Large intestine (tissue), 3 donors: ENCODE results near the gene CYB561. TPM values are rescaled to one million over a fixed set of nuclear protein-coding genes. Genes with fewer than 3 reads are reported as not detected.
A peak's percentile ranks its signal among the peaks of the same experiment; 100 is the strongest.

Source experiments
- DNase-seq, 2 donors: peaks; one replicate each; pipeline versions ENCODE4 v3.0.0 to v3.0.0-alpha.2; 2013
- H3K27ac ChIP-seq: one replicate; pipeline ENCODE4 v1.5.1; 2013; ENCODE audit warnings: low read length
- H3K27me3 ChIP-seq: 2 replicates; pipeline ENCODE4 v1.6.1; 2013; ENCODE audit warnings: low read length; ENCODE audit not compliant: control insufficient read depth, insufficient read depth
- H3K36me3 ChIP-seq: 2 replicates; pipeline ENCODE4 v1.6.1; 2013; ENCODE audit warnings: low read length; ENCODE audit not compliant: control insufficient read depth, insufficient read depth
- H3K4me1 ChIP-seq: one replicate; pipeline ENCODE4 v1.6.1; 2013; ENCODE audit warnings: low read length; ENCODE audit not compliant: control insufficient read depth, insufficient read depth
- H3K4me3 ChIP-seq: one replicate; pipeline ENCODE4 v1.5.1; 2013; ENCODE audit warnings: low read length
- H3K9me3 ChIP-seq: one replicate; pipeline ENCODE4 v1.6.1; 2013; ENCODE audit warnings: mild to moderate bottlenecking, low read depth, low read length, moderate library complexity; ENCODE audit not compliant: control insufficient read depth
- WGBS: methylation state at CpG from one replicate; pipeline ENCODE4 v1.1.5; 2013; ENCODE audit warnings: low lambda C conversion rate; ENCODE audit not compliant: insufficient coverage; 5-methylcytosine and 5-hydroxymethylcytosine counted together
- polyA plus RNA-seq: library from polyadenylated mRNA; unstranded; fragments of 120-200 nt; gene quantifications from one replicate; pipeline ENCODE4 v1.2.1, GENCODE V29; 2013

Gene CYB561
- polyA plus RNA-seq, 1 donor, result 35.0 TPM

DNA sequence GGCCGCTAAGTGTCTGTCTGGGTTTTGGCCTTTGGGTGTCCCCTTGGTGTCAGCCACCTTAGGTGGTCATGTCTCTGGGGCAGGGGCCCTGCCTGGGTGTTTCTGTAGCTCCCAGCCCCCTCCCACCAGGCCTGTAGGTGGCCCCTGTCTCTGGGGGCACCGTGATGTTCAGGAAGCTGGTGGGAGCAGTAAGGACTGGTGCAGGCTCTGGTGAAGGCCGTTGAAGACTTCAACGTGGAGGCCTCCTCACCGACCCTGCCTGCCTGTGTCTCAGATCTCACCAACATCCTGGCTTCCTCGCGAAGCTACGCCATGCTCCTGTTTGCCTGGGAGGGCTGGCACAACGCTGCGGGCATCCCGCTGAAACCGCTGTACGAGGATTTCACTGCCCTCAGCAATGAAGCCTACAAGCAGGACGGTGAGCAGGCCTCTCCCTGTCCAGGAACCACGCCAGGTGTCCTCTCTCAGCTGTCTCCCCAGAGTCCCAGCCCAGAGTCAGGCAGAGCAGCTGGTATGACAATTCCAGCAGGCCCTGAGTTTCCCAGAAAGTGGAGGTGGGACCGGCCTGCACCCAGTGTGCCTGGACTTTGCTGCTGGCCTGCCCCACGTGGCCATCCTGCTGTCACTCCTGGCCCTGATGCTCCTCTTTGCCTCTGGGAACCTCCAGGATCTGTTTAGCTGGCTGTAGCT lies 33.5 kb upstream of the CYB561 start:
- DNase-seq, result no peak
- peaks cover 4% of the 10 kb centered on the region for H3K9me3 ChIP-seq
- no peak overlapping the region for H3K4me3 ChIP-seq
- H3K27me3 ChIP-seq, result peaks cover 13% of the 10 kb centered on the region
- no CpG with 5 or more reads among the region's 17 CpGs for WGBS
- H3K4me1 ChIP-seq, result peaks cover 40% of the 10 kb centered on the region
- H3K27ac ChIP-seq, result no peak overlapping the region
- peaks cover 51% of the 10 kb centered on the region for H3K36me3 ChIP-seq

DNA sequence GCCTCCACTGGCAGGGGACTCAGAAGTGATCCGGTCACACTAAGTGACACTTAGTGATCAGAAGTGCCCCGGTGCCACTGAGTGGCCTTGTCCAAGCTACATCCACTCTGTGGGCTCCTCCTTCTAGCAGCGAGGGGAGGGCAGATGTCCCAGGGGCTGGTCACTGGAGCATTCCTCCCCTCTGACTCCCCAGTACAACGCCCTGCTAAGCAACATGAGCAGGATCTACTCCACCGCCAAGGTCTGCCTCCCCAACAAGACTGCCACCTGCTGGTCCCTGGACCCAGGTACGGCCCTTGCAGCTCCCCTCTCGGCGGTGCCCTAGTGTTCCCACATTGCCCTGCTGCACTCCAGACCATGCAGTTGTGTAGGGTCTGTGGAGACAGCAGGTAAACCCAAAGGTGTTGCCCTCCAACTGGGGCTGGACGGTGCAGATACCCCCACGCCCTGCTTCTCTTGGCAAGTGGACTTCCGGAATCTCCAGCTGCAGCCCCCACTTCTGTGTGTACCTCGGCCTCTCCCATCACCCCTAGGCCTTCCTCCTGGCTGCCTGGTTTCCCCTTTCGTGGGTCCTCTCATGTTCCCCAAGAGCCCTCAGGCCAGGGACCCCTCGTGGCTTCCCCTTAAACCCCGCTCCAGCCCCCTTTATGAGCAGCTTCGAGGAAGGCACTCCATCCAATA lies 32.8 kb upstream of the CYB561 start:
- peak overlapping the region; percentile 97 for H3K27ac ChIP-seq
- WGBS, result no CpG with 5 or more reads among the region's 16 CpGs
- H3K4me3 ChIP-seq, result peak overlapping the region; percentile 81
- peaks cover 47% of the 10 kb centered on the region for H3K4me1 ChIP-seq
- H3K27me3 ChIP-seq, result peaks cover 13% of the 10 kb centered on the region
- peak; percentile 86 to 92 for DNase-seq
- H3K36me3 ChIP-seq, result peaks cover 44% of the 10 kb centered on the region
- peaks cover 4% of the 10 kb centered on the region for H3K9me3 ChIP-seq

- Histone ChIP-seq H3K36me3 (peaks cover 32% of the 10 kb centered on the region), H3K9me3 (peaks cover 4% of the 10 kb centered on the region), H3K4me1 (peaks cover 51% of the 10 kb centered on the region), H3K27ac (peak overlapping the region; percentile 97), H3K27me3 (peaks cover 13% of the 10 kb centered on the region), H3K4me3 (peak overlapping the region; percentile 81)
- 5% methylated on average over 4 of the region's 44 CpGs for WGBS
- no peak for DNase-seq
Measured at GRCh38 chr17:63477480-63478440, 31.7 kb upstream of the CYB561 start.

DNA sequence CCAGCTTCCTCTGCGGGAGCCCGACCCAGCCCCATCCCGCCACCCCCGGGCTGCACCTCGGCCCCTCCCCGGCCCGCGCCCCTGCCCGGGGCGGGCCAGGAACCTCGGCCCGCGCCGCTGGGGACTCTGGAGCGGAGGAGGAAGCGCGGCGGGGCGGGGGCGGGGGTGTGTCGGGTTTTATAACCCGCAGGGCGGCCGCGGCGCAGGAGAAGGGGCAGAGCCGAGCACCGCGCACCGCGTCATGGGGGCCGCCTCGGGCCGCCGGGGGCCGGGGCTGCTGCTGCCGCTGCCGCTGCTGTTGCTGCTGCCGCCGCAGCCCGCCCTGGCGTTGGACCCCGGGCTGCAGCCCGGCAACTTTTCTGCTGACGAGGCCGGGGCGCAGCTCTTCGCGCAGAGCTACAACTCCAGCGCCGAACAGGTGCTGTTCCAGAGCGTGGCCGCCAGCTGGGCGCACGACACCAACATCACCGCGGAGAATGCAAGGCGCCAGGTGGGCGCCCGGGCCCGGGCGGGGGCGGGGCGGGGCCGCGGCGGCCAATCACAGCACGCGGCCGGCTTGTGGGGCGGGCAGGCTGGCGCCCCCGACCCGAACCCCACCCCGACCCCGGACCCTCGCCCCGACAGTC lies 30.9 kb upstream of the CYB561 start, which contains the start of gene ACE:
Gene ACE (plus strand): TSS at position 208 of the 626 bp plus-strand sequence. CDS start 34 bp downstream, at position 242.
- Histone ChIP-seq H3K27ac (peak within 1 kb of the TSS; percentile 97), H3K27me3 (peaks cover 13% of the 10 kb centered on the region), H3K36me3 (peaks cover 26% of the 10 kb centered on the region), H3K4me1 (peaks cover 51% of the 10 kb centered on the region), H3K4me3 (peak within 1 kb of the TSS; percentile 81), H3K9me3 (peaks cover 4% of the 10 kb centered on the region)
- WGBS, result no CpG with 5 or more reads among the region's 78 CpGs
- peak; percentile 80 to 97 for DNase-seq

DNA sequence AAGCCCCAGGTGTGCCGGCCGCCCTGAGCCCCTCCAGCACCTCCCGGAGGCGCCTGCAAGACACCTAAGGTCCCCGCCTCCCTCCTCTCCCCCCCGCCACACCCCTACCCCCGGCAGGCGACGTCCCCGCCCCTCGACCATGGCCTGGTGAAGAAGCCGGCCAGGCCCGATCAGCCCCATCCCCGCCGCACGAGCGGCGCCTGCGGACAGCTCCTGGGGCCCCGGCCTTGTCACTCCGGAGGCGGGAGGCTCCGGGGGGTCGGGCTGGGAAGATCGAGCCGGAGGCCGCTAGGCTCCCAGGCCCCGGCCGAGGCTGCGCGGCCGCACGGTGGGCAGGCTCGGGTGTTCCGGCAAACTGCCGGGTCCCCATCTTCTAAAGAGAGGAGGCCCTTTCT lies 30.4 kb upstream of the CYB561 start:
- H3K27ac ChIP-seq, result peak overlapping the region; percentile 83
- peaks cover 22% of the 10 kb centered on the region for H3K36me3 ChIP-seq
- peak overlapping the region; percentile 38 for H3K4me3 ChIP-seq
- peaks cover 13% of the 10 kb centered on the region for H3K27me3 ChIP-seq
- DNase-seq, result no peak
- no CpG with 5 or more reads among the region's 36 CpGs for WGBS
- peaks cover 51% of the 10 kb centered on the region for H3K4me1 ChIP-seq
- H3K9me3 ChIP-seq, result peaks cover 4% of the 10 kb centered on the region

- H3K4me1 ChIP-seq, result peaks cover 50% of the 10 kb centered on the region
- DNase-seq, result peak in 1 of 2 donors; percentile 72
- no CpG with 5 or more reads among the region's 28 CpGs for WGBS
- H3K9me3 ChIP-seq, result peaks cover 4% of the 10 kb centered on the region
- peaks cover 13% of the 10 kb centered on the region for H3K27me3 ChIP-seq
- peak overlapping the region; percentile 38 for H3K4me3 ChIP-seq
- peaks cover 16% of the 10 kb centered on the region for H3K36me3 ChIP-seq
- peak overlapping the region; percentile 83 for H3K27ac ChIP-seq
Measured at GRCh38 chr17:63475491-63476412, 29.6 kb upstream of the CYB561 start.

DNA sequence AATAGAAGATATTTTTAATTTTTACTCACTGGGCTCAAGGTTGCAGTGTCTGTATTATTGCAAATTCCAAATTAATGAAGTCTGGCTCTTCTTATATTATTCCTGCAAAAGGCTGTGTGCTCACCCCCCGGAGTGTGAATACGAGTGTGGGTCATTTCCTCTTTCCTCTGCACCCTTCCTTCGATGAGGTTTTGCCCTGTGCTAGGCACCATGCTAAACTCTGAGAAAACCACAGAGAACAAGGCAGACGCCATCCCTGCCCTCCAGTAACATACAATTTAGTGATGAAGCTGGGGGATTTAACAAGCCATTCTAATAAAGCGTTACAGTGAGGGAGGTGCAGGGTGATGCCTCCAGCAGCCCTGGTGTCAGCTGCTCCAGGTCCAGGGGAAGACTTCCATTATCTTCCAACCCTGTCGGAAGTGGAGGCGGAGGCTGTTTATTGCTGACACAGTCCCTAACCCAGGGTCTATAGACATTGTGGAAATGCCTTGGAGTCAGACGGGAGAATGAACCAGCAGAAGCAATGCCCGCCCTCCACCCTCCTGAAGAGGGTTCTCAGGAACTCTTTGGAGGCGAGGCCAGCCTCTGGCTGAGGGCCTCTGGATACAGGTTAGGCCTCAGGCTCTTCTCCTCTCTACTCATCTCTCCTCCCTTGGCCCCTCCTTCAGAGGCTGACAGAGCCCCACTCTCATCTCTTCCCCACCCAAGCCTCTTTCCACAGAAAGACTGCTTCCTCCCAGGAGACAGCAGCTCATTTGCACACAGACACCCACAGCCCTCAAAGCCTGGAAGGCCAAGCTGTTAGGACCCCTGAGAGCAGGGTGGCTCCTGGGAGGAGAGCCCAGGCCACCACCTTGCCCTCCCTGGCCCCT lies 28.7 kb upstream of the CYB561 start:
- Histone ChIP-seq H3K36me3 (peaks cover 7% of the 10 kb centered on the region), H3K9me3 (peaks cover 4% of the 10 kb centered on the region), H3K27ac (peak overlapping the region; percentile 83), H3K27me3 (peaks cover 13% of the 10 kb centered on the region), H3K4me1 (peaks cover 42% of the 10 kb centered on the region), H3K4me3 (no peak overlapping the region)
- no CpG with 5 or more reads among the region's 10 CpGs for WGBS
- DNase-seq, result peak in 1 of 2 donors; percentile 26

DNA sequence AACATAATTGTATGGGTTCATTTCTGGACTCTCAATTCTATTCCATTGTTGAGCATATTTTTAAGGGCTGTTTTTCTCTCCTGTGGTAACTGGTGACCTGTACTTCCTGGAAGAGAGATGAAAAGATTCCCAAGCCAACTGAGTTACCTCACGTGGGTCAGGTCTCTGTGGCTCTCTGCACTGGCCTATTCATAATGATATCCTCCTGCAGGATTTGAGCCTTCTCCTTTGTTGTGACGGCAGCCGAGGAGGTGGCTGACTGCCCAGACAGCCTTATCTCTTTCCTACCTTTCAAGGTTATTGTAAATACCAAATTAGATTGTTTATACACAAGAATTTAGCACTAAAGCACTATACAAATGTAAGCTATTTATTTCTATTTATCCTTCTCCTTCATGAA lies 28.1 kb upstream of the CYB561 start:
- peaks cover 4% of the 10 kb centered on the region for H3K9me3 ChIP-seq
- H3K27me3 ChIP-seq, result peaks cover 13% of the 10 kb centered on the region
- DNase-seq, result peak; percentile 44 to 73
- no CpG with 5 or more reads among the region's 3 CpGs for WGBS
- peaks cover 35% of the 10 kb centered on the region for H3K4me1 ChIP-seq
- H3K36me3 ChIP-seq, result peaks cover under 1% of the 10 kb centered on the region
- peak overlapping the region; percentile 83 for H3K27ac ChIP-seq
- no peak overlapping the region for H3K4me3 ChIP-seq
